ENCODE data around the gene LRP1.

Gene LRP1

DNA sequence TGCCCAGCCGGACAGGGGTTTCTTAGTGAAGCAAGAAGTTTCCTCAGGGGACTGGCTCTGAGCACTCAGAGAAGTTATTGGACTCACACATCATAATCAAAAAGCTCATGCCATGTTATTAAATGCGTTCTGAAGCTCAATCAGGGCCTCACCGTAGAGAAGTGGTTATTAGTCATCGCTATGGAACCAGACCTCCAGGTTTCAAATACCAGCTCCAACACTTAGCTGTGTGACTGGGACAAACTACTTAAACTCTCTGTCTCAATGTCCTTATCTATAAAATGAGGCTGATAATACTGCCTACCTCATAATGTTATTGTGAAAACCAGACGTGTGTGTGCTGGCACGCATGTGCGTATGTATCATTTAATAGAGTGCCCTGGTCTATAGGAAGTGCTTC is 24.4 kb upstream of the LRP1 start:
- DNase-seq (ENCODE audit: low read depth): no peak
- H3K4me3 ChIP-seq (ENCODE audit: low read depth, low read length): no peak overlapping the region
- TF ChIP-seq POLR2A (IDR thresholded peaks at IDR 0.05; ENCODE audit: extremely low read depth, insufficient read length) (no peak), MYC (IDR thresholded peaks at IDR 0.05; ENCODE audit: low read depth, low read length) (no peak)
- TF ChIP-seq, protein P1, sequence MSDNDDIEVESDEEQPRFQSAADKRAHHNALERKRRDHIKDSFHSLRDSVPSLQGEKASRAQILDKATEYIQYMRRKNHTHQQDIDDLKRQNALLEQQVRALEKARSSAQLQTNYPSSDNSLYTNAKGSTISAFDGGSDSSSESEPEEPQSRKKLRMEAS (IDR thresholded peaks at IDR 0.05; ENCODE audit: low read depth, low read length): no peak
- TF ChIP-seq, protein P2, sequence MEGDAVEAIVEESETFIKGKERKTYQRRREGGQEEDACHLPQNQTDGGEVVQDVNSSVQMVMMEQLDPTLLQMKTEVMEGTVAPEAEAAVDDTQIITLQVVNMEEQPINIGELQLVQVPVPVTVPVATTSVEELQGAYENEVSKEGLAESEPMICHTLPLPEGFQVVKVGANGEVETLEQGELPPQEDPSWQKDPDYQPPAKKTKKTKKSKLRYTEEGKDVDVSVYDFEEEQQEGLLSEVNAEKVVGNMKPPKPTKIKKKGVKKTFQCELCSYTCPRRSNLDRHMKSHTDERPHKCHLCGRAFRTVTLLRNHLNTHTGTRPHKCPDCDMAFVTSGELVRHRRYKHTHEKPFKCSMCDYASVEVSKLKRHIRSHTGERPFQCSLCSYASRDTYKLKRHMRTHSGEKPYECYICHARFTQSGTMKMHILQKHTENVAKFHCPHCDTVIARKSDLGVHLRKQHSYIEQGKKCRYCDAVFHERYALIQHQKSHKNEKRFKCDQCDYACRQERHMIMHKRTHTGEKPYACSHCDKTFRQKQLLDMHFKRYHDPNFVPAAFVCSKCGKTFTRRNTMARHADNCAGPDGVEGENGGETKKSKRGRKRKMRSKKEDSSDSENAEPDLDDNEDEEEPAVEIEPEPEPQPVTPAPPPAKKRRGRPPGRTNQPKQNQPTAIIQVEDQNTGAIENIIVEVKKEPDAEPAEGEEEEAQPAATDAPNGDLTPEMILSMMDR (IDR thresholded peaks at IDR 0.05; ENCODE audit: low read depth, low read length): no peak

DNA sequence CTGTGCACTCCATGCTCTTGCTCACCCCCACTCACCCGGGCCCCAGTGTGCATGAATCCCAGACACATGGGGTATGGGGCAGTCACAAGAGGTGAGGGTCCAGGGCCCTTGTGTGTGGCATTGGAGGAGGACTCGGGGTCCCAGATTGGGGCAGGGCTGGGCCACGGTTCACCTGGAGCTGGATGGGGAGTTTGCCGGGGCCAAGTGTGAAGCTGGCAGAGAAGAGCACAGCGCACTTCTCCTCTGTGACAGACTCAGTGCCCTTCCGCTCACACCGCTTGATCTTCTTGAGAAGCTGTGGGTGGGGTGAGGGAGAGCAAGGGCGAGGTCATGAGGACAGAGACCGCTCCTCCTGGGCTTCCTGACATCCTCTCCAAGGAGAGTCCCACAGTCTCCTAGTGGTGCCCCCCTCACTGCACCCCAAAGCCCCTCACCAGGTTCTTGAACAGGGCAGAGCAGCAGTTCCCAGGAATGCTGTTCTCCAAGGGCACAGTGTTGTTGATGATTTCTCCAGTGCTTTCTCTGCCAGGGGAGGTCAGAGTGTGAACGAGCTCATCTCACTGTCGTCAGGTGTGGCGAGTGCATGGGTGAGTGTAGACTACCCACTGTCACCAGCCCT is 23.9 kb upstream of the LRP1 start:
- no peak overlapping the region for H3K4me3 ChIP-seq (ENCODE audit: low read depth, low read length)
- no peak for DNase-seq (ENCODE audit: low read depth)
- TF ChIP-seq POLR2A (IDR thresholded peaks at IDR 0.05; ENCODE audit: extremely low read depth, insufficient read length): no peak
- no peak for TF ChIP-seq MYC (IDR thresholded peaks at IDR 0.05; ENCODE audit: low read depth, low read length)
- TF ChIP-seq, protein P2 (IDR thresholded peaks at IDR 0.05; ENCODE audit: low read depth, low read length): no peak
- TF ChIP-seq, protein P1 (IDR thresholded peaks at IDR 0.05; ENCODE audit: low read depth, low read length): no peak

DNA sequence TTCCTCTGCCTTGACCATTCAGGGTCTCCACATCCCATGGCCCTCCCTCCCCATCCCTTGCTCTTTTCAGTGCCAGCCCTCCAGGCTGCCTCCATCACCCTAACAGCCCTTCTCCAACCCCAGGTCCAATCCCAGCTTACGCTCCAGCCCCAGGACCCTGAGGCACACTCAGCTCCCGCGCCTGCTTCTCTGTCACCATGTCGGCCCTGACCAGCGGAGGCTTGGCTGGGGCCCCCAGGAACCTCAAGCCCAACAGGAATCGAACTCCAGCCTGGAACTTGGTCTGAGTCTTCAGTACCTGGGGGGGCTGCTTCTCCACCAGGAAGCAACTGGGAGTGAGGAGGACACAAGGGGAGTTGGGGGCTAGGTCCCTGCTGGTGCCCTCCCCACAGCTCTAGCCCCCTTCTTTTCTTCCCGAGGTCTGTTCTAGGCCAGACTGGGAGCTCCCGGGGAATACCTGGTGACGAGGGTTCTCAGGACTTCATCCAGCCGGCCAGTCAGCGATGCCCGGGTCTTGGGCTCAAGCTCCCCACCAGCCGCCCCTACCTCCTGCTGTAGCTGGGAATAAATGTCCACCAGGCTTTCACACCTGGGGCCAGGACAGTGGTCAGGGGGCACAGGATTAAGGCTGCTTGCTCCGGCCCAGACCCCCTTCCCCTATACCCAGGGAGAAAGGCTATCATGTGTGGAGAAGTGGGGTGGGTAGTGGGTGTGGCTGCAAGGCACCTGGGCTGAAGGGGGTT is 23.1 kb upstream of the LRP1 start:
- TF ChIP-seq, protein P2 (IDR thresholded peaks at IDR 0.05; ENCODE audit: low read depth, low read length): no peak
- no peak for TF ChIP-seq MYC (IDR thresholded peaks at IDR 0.05; ENCODE audit: low read depth, low read length)
- TF ChIP-seq, protein P1 (IDR thresholded peaks at IDR 0.05; ENCODE audit: low read depth, low read length): no peak
- no peak for TF ChIP-seq POLR2A (IDR thresholded peaks at IDR 0.05; ENCODE audit: extremely low read depth, insufficient read length)
- no peak overlapping the region for H3K4me3 ChIP-seq (ENCODE audit: low read depth, low read length)
- no peak for DNase-seq (ENCODE audit: low read depth)

DNA sequence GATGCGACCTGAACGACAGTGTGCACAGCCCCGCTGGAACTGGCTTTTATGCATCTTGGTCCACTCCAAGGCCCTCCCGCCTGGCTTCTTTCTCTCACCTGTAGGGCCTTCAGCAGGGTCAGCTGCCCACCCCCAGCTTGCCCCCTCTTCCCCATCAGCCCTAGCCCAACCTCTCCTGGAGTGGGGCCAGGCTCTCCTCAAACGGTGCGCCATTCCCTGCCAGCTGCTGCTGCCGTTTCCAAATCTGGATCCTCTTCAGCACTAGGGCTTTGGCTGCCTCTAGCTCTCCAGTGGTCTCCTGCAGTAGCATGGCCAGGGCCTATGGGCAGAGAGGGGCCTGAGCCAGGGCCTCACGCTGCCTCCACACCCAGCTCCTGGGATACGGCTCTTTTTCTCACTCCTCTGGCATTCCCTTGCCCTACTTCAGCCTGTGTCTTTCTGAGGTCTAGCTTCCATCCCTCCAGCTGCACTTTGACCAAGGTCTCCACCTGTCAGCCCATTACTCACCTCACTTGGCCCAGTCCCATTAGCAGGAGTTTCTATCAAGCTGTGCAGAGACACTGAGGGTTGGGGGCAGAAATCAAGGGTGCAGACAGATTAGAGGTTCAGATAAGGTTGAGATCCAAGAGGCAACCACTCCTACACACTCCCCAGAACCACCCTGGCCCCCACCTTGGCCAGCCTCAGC is 22.1 kb upstream of the LRP1 start:
- TF ChIP-seq, protein P2 (IDR thresholded peaks at IDR 0.05; ENCODE audit: low read depth, low read length): no peak
- TF ChIP-seq POLR2A (IDR thresholded peaks at IDR 0.05; ENCODE audit: extremely low read depth, insufficient read length) (no peak), MYC (IDR thresholded peaks at IDR 0.05; ENCODE audit: low read depth, low read length) (no peak)
- TF ChIP-seq, protein P1 (IDR thresholded peaks at IDR 0.05; ENCODE audit: low read depth, low read length): no peak
- no peak for DNase-seq (ENCODE audit: low read depth)
- H3K4me3 ChIP-seq (ENCODE audit: low read depth, low read length): no peak overlapping the region

DNA sequence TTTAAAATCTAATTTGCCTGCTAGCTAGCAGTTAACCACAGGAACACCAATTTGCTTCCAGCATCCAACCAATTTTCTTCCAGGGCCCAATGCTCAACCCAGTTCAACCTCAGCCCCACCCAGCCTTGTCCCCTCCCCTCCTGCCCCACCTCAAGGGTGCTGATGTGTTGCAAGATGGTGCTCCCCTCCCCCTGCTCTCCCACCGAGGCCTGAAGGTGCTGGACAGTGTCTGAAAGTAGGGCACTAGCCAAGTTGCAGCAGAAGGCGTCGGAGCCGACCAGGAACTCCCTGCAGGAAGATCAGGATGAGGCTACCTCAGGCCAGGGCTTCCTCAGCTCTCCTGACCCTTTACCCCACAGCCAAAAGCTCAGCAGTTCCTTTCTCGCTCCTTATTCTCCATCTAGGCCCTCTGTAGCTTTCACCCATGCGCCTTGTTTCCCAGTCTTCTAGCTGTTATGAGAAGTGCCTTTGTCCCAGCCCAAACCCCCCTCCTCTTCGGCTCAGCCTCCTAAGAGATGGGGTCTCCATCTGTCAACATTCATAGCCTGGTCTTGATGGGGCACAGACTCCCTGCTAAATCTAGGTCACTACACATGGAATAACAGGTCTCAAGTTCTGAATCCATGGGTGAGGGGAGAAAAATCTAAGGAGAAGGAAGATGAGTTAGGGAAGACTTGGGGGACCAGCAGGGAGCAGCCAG is 20.7 kb upstream of the LRP1 start:
- no peak overlapping the region for H3K4me3 ChIP-seq (ENCODE audit: low read depth, low read length)
- TF ChIP-seq POLR2A (IDR thresholded peaks at IDR 0.05; ENCODE audit: extremely low read depth, insufficient read length) (no peak), MYC (IDR thresholded peaks at IDR 0.05; ENCODE audit: low read depth, low read length) (no peak)
- TF ChIP-seq, protein P1 (IDR thresholded peaks at IDR 0.05; ENCODE audit: low read depth, low read length): no peak
- TF ChIP-seq, protein P2 (IDR thresholded peaks at IDR 0.05; ENCODE audit: low read depth, low read length): no peak
- DNase-seq (ENCODE audit: low read depth): no peak
